ENCODE results near the gene SYNDIG1.

SYNDIG1 gene

DNA sequence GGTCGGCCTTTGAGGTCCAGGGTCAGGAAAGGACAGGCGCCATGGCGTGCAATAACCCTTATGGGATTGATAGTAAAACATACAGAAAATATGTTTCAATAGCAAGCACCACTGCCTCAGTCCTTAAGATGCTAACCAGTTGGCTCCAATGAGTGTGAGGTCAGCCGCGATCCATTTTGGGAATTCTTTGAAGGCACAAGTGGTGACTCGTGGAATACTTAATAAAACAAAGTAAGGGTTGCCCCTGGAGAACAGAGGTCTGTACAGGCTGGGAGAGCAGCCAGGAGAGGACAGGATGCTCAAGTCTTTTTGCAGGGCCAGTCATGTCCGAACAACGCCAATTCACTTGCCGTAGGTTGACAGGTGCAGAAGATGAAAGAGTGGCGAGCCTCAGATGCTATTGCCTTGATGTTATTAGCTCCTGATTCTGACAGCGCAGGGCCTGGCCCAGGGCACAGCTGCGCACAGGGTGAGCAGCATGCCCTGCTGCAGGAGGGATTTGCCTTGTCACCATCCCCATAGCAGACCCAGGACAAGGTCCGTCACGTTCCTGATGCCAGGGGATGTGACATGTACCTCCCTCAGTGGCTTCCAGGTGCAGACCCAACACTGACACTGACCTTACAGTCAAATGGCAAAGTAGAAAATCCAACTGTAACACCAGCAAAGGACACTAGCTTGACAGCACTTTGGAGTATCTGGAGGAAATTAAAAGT, 21.8 kb downstream of the SYNDIG1 start:
- ChIA-PET CTCF (no interaction called here), POLR2A (no interaction called here)
- TF ChIP-seq ZNF384 (IDR thresholded peaks at IDR 0.05) (no peak), LEF1 (IDR thresholded peaks at IDR 0.05; ENCODE audit: borderline replicate concordance) (no peak), SP1 (IDR thresholded peaks at IDR 0.05) (no peak), ELF4 (IDR thresholded peaks at IDR 0.05) (no peak), FOXK2 (IDR thresholded peaks at IDR 0.05) (no peak), ARNT (IDR thresholded peaks at IDR 0.05) (no peak)
- TF ChIP-seq, protein P1, sequence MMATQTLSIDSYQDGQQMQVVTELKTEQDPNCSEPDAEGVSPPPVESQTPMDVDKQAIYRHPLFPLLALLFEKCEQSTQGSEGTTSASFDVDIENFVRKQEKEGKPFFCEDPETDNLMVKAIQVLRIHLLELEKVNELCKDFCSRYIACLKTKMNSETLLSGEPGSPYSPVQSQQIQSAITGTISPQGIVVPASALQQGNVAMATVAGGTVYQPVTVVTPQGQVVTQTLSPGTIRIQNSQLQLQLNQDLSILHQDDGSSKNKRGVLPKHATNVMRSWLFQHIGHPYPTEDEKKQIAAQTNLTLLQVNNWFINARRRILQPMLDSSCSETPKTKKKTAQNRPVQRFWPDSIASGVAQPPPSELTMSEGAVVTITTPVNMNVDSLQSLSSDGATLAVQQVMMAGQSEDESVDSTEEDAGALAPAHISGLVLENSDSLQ (IDR thresholded peaks at IDR 0.05), result no peak
- DNase-seq (ENCODE audit: extremely low spot score), result no peak

DNA sequence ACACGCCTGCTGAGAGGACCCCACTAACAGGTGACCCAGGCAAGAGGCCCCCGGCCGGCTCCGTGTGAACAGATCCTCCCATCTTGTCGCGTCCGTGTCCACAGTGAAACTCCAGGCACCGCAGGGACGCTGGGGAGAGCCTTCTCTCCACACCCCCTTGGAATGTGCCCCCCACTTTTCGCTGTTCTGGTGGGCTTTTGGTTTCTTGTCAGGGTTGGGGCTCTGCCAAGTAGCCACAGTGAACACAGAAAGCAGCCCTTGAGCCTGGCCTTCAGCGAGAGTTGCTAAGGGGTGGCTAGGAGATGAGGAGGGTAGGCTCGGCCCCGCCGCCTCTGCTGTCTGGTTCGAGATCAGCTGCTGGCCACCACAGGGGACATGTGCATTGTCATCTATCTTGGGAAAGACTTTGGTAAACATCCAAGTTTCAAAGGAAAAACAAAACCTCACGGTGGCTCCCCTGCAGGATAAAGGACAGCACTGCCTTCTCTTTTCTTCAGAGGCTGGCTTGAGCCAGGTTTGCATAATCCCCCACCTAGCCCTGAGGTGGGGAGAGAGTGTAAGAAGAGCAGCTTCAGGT, 22.7 kb downstream of the SYNDIG1 start:
- TF ChIP-seq FOXA1 (IDR thresholded peaks at IDR 0.05), result no peak
- POLR2A ChIA-PET, result no interaction called here
- no peak for DNase-seq (ENCODE audit: extremely low spot score)
- CTCF ChIA-PET, result no interaction called here

DNA sequence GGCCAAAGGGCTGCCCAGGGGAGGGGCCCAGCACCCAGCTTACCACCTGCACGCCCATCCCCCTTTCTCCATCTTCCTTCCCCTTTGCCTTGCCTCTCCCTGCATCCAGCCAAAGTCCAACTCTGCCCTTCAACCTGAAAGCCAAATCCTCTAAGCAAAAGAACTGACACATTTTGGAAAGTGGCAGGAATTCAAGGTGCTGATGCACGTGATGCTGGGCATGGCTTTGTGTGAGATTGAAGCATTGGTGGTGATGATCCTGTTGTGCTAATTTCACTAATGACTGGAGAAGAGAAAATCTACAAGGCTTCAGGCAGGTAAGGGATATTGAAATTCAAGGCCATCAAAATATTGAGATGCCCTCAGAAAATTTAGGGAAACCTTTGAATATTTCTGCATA, 23.3 kb downstream of the SYNDIG1 start:
- CTCF ChIA-PET, result no interaction called here
- TF ChIP-seq ZNF384 (IDR thresholded peaks at IDR 0.05), result no peak
- TF ChIP-seq FOXM1 (IDR thresholded peaks at IDR 0.05; ENCODE audit: borderline replicate concordance), result no peak
- no peak for TF ChIP-seq SP1 (IDR thresholded peaks at IDR 0.05)
- no peak for TF ChIP-seq SUZ12 (IDR thresholded peaks at IDR 0.05)
- TF ChIP-seq L3MBTL2 (conservative IDR thresholded peaks at IDR 0.05), result no peak
- DNase-seq (ENCODE audit: extremely low spot score), result no peak

DNA sequence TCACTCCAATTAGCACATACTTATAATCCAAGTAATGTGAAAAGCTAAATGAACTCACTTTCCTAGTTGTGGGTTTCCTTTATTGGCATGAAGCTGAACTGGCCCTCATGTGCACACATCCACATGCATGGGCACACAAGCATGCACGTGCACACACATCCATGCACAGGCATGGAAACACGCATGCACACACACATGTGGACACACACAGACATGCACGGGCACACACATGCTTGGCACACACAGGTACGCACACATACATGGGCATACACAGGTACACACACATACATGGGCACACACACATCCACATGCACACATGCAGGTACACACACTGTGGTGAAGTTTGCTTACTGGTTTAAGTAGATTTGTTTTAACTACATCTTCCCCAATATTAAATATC, 23.8 kb downstream of the SYNDIG1 start:
- POLR2A ChIA-PET, result no interaction called here
- CTCF ChIA-PET, result no interaction called here
- TF ChIP-seq L3MBTL2 (conservative IDR thresholded peaks at IDR 0.05) (no peak), FOXA1 (IDR thresholded peaks at IDR 0.05) (no peak), FOXM1 (IDR thresholded peaks at IDR 0.05; ENCODE audit: borderline replicate concordance) (no peak), TARDBP (IDR thresholded peaks at IDR 0.05) (no peak), ARNT (IDR thresholded peaks at IDR 0.05) (no peak), NFRKB (IDR thresholded peaks at IDR 0.05) (no peak), HDGF (IDR thresholded peaks at IDR 0.05; ENCODE audit: borderline replicate concordance) (no peak), ELF4 (IDR thresholded peaks at IDR 0.05) (no peak), SUZ12 (IDR thresholded peaks at IDR 0.05) (no peak), BHLHE40 (IDR thresholded peaks at IDR 0.05; ENCODE audit: borderline replicate concordance) (no peak), LEF1 (IDR thresholded peaks at IDR 0.05; ENCODE audit: borderline replicate concordance) (no peak), SP1 (IDR thresholded peaks at IDR 0.05) (no peak)
- TF ChIP-seq, protein P1 (IDR thresholded peaks at IDR 0.05), result no peak
- no peak for DNase-seq (ENCODE audit: extremely low spot score)

More for the DNA sequence above, 23.3 kb downstream of the SYNDIG1 start:
- POLR2A ChIA-PET, result no interaction called here

DNA sequence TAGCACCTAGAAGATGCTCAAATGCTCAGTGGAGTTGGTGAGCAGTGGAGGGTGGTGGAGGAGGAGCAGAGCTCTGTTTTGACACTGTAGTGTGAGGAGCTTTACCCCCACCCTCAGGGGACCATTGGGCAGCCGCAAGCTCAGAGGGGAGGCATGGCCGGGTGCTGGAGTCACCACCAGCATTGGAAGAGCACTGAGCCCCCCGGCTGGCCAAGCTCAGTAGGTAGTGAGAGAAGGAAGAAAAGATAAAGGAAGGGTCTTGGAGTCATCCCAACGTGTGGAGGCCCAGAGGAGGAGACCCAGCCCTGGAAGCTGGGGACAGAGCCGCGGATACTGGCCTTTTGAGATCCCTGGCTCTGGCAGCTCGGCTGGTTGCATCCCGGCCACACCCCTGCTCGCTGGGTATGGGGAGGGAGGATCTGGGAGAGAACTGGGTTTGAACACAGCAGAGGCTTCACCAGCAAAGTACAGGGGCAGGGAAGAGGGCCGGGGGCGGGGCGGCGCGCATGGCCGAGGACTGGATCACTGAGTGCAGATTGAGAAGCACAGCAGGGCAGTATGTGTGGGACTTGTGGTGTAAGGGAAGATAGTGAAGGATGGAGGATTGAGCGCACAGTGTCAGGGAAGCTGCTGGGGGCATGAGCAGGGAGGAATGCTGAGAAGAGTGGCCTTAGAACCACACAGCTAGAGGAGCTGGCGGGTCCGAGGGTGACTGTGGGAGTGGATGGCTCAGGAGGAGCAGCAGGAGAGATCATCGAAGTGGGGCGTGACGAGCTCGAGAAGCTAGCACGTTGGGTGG, 24.4 kb downstream of the SYNDIG1 start:
- ChIA-PET CTCF (no interaction called here), POLR2A (no interaction called here)

DNA sequence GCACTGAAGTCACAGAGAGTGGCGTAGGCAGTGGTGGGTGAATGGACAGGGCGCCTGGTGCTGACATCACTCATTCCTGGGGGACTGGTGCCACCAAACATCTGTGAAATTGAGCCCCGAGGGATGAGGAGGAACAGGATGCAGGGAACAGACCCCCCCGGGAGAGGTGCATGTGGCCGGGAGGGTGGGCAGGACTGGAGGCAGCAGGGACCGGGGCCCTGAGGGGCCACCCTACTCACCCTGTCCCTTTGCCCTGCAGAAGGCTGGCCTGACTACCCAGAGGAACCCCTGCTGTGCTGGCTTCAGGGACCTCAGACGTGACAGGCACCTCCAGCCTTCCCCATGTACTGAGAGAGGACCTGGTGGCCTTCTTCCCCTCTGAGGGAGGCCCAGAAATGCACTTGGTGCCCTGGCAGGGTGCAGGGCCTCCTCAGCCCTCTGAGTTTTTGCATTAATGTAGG, 25.1 kb downstream of the SYNDIG1 start:
- CTCF ChIA-PET, result no interaction called here
- no peak for DNase-seq (ENCODE audit: extremely low spot score)
- TF ChIP-seq SUZ12 (IDR thresholded peaks at IDR 0.05), result no peak
- no peak for TF ChIP-seq TARDBP (IDR thresholded peaks at IDR 0.05)
- TF ChIP-seq BHLHE40 (IDR thresholded peaks at IDR 0.05; ENCODE audit: borderline replicate concordance), result no peak
- no peak for TF ChIP-seq SP1 (IDR thresholded peaks at IDR 0.05)
- no peak for TF ChIP-seq HDGF (IDR thresholded peaks at IDR 0.05; ENCODE audit: borderline replicate concordance)
- no peak for TF ChIP-seq ARNT (IDR thresholded peaks at IDR 0.05)
- TF ChIP-seq FOXA1 (IDR thresholded peaks at IDR 0.05), result no peak
- no peak for TF ChIP-seq NFRKB (IDR thresholded peaks at IDR 0.05)
- TF ChIP-seq LEF1 (IDR thresholded peaks at IDR 0.05; ENCODE audit: borderline replicate concordance), result no peak
- TF ChIP-seq L3MBTL2 (conservative IDR thresholded peaks at IDR 0.05), result no peak
- no peak for TF ChIP-seq FOXM1 (IDR thresholded peaks at IDR 0.05; ENCODE audit: borderline replicate concordance)
- no peak for TF ChIP-seq ZNF384 (IDR thresholded peaks at IDR 0.05)
- TF ChIP-seq, protein P1 (IDR thresholded peaks at IDR 0.05), result no peak
- no peak for TF ChIP-seq FOXK2 (IDR thresholded peaks at IDR 0.05)
- no peak for TF ChIP-seq CTBP1 (IDR thresholded peaks at IDR 0.05; ENCODE audit: borderline replicate concordance)
- no peak for TF ChIP-seq ELF4 (IDR thresholded peaks at IDR 0.05)
- POLR2A ChIA-PET, result no interaction called here

More for the DNA sequence above, 24.4 kb downstream of the SYNDIG1 start:
- no peak for TF ChIP-seq L3MBTL2 (conservative IDR thresholded peaks at IDR 0.05)
- no peak for TF ChIP-seq LEF1 (IDR thresholded peaks at IDR 0.05; ENCODE audit: borderline replicate concordance)
- TF ChIP-seq FOXA1 (IDR thresholded peaks at IDR 0.05), result no peak
- TF ChIP-seq ARNT (IDR thresholded peaks at IDR 0.05), result no peak
- no peak for TF ChIP-seq FOXM1 (IDR thresholded peaks at IDR 0.05; ENCODE audit: borderline replicate concordance)
- TF ChIP-seq, protein P1 (IDR thresholded peaks at IDR 0.05), result no peak
- TF ChIP-seq FOXK2 (IDR thresholded peaks at IDR 0.05), result no peak
- no peak for TF ChIP-seq ZNF384 (IDR thresholded peaks at IDR 0.05)
- TF ChIP-seq CTBP1 (IDR thresholded peaks at IDR 0.05; ENCODE audit: borderline replicate concordance), result no peak
- no peak for TF ChIP-seq SP1 (IDR thresholded peaks at IDR 0.05)
- no peak for TF ChIP-seq HDGF (IDR thresholded peaks at IDR 0.05; ENCODE audit: borderline replicate concordance)
- no peak for TF ChIP-seq NFRKB (IDR thresholded peaks at IDR 0.05)
- no peak for TF ChIP-seq ELF4 (IDR thresholded peaks at IDR 0.05)
- no peak for TF ChIP-seq TARDBP (IDR thresholded peaks at IDR 0.05)
- no peak for DNase-seq (ENCODE audit: extremely low spot score)
